Thyroid gland (tissue), 4 donors: ENCODE results near the gene DTD1.

Source experiments
- CTCF ChIP-seq, 6 experiments: fragments of 200-600 bp in 3 of 6; fragments of 450-650 bp in 3 of 6; sonication (generic) in 3 of 6; IDR thresholded peaks; one replicate each; pipeline ENCODE4 v1.5.1; 2016 to 2019; ENCODE audit warnings: antibody characterized with exemption in 6 of 6, mild to moderate bottlenecking in 2 of 6, inconsistent platforms in 1 of 6, moderate library complexity in 1 of 6
- POLR2A ChIP-seq, 2 donors: fragments of 450-650 bp; IDR thresholded peaks; one replicate each; pipeline ENCODE4 v1.6.1; 2017; ENCODE audit warnings: antibody characterized with exemption in 2 of 2, mild to moderate bottlenecking in 2 of 2, moderate library complexity in 1 of 2

DNA sequence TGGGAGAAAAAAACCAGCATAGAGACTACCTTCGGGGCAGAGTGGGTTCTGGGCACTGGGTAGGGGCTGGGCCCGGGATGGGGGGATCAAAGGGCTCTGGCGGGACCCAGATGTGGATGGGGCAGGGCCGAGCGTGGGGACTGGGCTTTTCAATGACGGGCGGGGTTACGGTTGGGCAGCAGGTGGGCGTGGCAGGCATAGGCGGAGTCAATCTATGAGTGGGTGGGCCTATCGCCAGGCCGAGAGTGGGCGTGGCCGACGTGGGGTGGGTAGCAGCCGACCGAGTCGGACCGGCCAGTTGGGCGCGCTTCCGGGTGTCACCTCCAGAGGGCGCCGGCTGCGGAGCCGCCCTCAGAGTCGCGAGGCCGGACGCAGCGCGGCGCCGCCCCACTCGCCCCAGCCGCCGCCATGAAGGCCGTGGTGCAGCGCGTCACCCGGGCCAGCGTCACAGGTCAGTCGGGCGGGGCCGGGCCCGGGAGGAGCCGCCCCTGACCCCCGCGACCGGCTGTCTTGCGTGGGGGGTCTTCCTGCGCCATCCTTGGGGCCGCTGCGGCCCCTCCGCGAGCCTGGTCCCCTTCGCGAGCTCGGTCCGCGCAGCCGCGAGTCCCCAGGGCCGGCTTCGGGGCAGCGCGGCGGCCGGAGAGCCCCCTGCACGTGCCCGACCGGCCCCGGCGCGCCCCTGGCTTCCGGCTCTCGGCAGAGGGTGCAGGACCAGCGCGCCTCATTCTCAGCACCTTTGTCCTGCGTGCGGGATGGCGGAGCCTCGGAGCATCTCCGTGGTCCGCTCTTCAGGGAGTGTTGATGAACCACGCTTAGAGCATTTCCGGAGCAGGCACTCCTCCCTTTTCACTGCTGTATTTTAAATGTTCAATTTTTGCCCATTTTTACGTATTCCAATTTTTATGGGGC, at the start of gene DTD1:
- TF ChIP-seq CTCF (IDR thresholded peaks at IDR 0.05) (peak in 5 of 6 experiments; percentile 24 to 79 (median 57)), POLR2A (IDR thresholded peaks at IDR 0.05) (peak in 1 of 2 donors; percentile 62)
